Tibial artery (tissue), 4 donors: ENCODE results near the gene HEBP1.

Source experiments
- DNase-seq, 2 donors: peaks; one replicate each; pipeline ENCODE4 v3.0.0-alpha.2; 2019
- H3K27ac ChIP-seq, 2 donors: fragments of 200-600 bp; sonication (generic) in 1 of 2; 1 replicate in 1 of 2; 2 replicates in 1 of 2; pipeline ENCODE4 v1.5.1; 2018 to 2019; ENCODE audit warnings: mild to moderate bottlenecking in 1 of 2
- H3K27me3 ChIP-seq, 2 donors: fragments of 200-600 bp; sonication (generic) in 1 of 2; one replicate each; pipeline versions ENCODE4 v1.5.1 to v1.6.0; 2016 to 2019
- H3K36me3 ChIP-seq, 3 donors: fragments of 200-600 bp; sonication (generic) in 2 of 3; one replicate each; pipeline ENCODE4 v1.5.1; 2016 to 2019; ENCODE audit warnings: mild to moderate bottlenecking in 2 of 3
- H3K4me1 ChIP-seq, 4 donors: fragments of 200-600 bp; sonication (generic) in 2 of 4; 1 replicate in 3 of 4; 2 replicates in 1 of 4; pipeline ENCODE4 v1.5.1; 2016 to 2019
- H3K4me3 ChIP-seq, 2 donors: fragments of 200-600 bp; sonication (generic) in 1 of 2; 1 replicate in 1 of 2; 2 replicates in 1 of 2; pipeline ENCODE4 v1.5.1; 2018 to 2019; ENCODE audit warnings: mild to moderate bottlenecking in 2 of 2
- H3K9me3 ChIP-seq, 3 donors: fragments of 200-600 bp; sonication (generic) in 1 of 3; one replicate each; pipeline ENCODE4 v1.5.1; 2016 to 2019
- intact Hi-C: fragments of 100-400 bp; cut with DNase I; formaldehyde crosslinking; loops from one replicate; pipeline ENCODE4 v1.15.0; 2023; ENCODE audit warnings: low total_unique reads
- TF ChIP-seq, protein P1 (sequence below), 2 experiments: fragments of 200-600 bp in 1 of 2; fragments of 450-650 bp in 1 of 2; IDR thresholded peaks; one replicate each; pipeline ENCODE4 v1.5.1; 2017 to 2019; ENCODE audit warnings: antibody characterized with exemption in 2 of 2, mild to moderate bottlenecking in 1 of 2, moderate library complexity in 1 of 2

The HEBP1 gene

DNA sequence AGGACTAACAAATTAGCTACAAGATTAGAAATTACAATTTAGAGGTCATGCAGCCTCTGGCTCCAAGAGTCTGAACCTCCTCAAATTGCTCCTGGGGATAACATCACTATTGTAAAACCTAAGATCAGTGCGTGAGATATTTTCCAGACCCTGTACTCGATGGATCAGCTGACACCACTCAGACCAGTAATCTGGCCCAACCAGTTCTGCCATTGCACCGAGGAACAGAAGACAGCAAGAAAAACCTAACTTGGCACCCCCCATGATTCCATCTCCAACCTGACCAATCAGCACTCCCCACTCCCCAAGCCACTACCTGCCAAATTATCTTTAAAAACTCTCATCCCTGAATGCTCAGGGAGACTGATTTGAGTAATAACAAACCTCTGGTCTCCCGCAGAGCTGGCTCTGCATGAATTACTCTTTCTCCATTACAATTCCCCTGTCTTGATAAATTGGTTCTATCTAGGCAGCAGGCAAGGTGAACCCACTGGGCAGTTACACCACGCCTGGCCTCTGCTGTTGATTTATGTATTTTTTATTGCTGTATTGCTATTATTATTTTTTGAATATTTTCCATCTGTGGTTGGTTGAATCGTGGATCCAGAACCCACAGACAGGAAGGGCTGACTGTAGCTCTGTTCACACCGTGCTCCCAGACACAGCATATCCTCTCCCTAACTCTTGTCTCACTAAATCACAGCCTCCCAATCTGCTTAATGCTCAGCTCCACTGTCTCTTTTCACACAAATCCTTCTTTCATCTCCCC, 9.2 kb downstream of the HEBP1 start:
- peak overlapping the region in 1 of 2 donors; percentile 40 for H3K27ac ChIP-seq

DNA sequence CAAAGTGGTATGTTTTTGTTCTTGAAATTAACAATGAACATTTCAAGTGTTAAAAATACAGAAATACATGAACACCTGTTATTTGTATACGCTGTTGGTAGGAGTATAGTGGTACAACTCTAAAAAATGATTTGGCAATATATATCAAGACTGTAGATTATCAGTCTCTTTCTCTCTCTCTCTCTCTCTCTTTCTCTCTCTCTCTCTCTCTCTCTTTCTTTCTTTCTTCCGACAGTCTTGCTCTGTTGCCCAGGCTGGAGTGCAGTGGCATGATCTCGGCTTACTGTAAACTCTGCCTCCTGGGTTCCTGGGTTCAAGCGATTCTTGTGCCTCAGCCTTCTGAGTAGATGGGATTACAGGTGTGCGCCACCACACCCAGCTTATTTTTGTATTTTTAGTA, 12.6 kb downstream of the HEBP1 start:
- no peak for DNase-seq
- intact Hi-C loops, result no loop called here
- H3K27me3 ChIP-seq, result no peaks in the 10 kb centered on the region
- H3K9me3 ChIP-seq, result no peaks in the 10 kb centered on the region
- peaks cover 0 to 12% (median 2%) of the 10 kb centered on the region in 4 donors for H3K4me1 ChIP-seq
- H3K36me3 ChIP-seq, result peaks cover 32 to 51% (median 34%) of the 10 kb centered on the region in 3 donors
- TF ChIP-seq, protein P1, sequence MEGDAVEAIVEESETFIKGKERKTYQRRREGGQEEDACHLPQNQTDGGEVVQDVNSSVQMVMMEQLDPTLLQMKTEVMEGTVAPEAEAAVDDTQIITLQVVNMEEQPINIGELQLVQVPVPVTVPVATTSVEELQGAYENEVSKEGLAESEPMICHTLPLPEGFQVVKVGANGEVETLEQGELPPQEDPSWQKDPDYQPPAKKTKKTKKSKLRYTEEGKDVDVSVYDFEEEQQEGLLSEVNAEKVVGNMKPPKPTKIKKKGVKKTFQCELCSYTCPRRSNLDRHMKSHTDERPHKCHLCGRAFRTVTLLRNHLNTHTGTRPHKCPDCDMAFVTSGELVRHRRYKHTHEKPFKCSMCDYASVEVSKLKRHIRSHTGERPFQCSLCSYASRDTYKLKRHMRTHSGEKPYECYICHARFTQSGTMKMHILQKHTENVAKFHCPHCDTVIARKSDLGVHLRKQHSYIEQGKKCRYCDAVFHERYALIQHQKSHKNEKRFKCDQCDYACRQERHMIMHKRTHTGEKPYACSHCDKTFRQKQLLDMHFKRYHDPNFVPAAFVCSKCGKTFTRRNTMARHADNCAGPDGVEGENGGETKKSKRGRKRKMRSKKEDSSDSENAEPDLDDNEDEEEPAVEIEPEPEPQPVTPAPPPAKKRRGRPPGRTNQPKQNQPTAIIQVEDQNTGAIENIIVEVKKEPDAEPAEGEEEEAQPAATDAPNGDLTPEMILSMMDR (IDR thresholded peaks at IDR 0.05), result no peak
- no peak overlapping the region for H3K27ac ChIP-seq
- H3K4me3 ChIP-seq, result no peak overlapping the region

More for the DNA sequence above, 9.2 kb downstream of the HEBP1 start:
- Histone ChIP-seq H3K4me3 (no peak overlapping the region), H3K36me3 (peaks cover 26 to 35% (median 29%) of the 10 kb centered on the region in 3 donors), H3K4me1 (peaks cover 0 to 17% (median 2%) of the 10 kb centered on the region in 4 donors), H3K27me3 (no peaks in the 10 kb centered on the region), H3K9me3 (no peaks in the 10 kb centered on the region)
- intact Hi-C loops, result no loop called here
- DNase-seq, result no peak
- TF ChIP-seq, protein P1 (IDR thresholded peaks at IDR 0.05), result no peak

DNA sequence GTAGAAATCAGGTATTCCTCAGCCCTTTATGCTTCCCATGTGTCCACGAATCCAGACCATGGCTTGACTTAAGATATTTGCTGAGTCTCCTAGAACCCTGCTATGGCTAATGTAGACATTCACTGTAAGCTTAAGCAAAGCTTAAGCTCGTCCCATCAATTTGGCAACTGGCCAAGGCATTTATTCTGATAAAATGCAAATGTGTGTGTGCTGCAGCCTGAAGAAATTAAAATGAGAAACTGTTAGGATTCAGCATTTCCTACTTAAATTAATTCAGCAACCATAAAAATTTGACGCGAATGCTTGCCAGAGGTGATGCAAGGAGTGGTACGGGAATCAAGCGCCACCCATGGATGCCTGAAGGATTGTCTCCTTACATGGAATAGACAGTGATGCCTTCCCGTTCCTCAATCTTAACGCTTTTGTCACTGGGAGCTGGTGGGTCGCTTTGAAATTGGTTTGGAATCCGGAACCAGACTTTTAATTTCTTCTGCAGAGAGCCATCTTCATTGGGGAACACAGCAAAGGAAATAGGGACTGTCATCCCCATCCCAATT, 13.2 kb downstream of the HEBP1 start:
- no peaks in the 10 kb centered on the region for H3K27me3 ChIP-seq
- peaks cover 32 to 57% (median 36%) of the 10 kb centered on the region in 3 donors for H3K36me3 ChIP-seq
- H3K27ac ChIP-seq, result no peak overlapping the region
- TF ChIP-seq, protein P1 (IDR thresholded peaks at IDR 0.05), result no peak
- H3K9me3 ChIP-seq, result no peaks in the 10 kb centered on the region
- intact Hi-C loops, result no loop called here
- no peak overlapping the region for H3K4me3 ChIP-seq
- peaks cover 0 to 10% (median 2%) of the 10 kb centered on the region in 4 donors for H3K4me1 ChIP-seq
- no peak for DNase-seq

DNA sequence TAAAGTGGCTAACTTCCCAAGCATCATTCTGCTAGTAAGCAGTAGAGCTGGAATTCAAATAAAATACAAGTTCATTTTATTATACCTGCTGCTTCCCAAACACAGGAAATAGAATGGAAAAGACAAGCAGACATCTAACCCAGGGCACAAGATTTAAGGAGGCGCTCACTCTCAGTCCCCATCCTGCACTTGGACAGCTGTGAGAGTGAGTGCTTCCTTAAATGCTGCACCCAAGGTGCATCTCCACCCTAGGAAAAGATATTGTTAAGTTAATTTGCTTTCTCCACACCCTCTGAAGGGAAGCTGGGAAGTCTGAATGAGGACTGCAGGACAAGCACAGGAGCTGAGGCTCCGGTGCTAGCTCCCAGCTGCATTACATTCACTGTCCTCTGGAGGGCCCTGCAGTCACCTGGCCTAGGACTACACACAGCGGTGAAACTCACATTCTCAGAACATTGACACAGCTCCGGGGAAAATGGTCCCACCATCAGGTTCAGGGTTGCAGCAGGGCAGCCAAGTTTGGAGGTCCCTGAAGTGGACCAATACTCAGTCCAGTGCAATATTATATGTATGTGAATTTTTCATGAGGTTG, 14.2 kb downstream of the HEBP1 start:
- H3K36me3 ChIP-seq, result peaks cover 32 to 66% (median 44%) of the 10 kb centered on the region in 3 donors

DNA sequence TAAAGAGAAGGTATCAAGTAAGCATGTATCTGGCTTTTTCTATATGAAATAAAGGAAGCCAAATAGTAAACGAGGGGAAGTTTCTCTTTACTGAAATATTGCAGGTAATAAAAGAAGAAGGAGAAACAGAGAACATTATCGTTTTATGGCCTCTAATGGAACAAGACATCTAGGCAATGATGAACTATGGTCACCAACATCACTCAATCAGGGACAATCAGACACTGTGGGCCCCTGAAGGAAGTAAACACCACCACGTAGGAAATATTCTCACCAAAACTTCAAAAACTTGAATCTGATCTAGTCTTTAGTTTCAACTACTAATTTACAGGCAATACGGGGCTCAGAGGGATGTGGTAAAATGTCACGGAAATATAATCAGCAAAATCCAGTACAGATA, 15.9 kb downstream of the HEBP1 start:
- H3K27me3 ChIP-seq, result no peaks in the 10 kb centered on the region
- H3K27ac ChIP-seq, result no peak overlapping the region
- intact Hi-C loops, result loop anchor here (5.0 kb wide), 1 partner anchor 67 kb away; no protein-coding TSS in a partner anchor
- H3K36me3 ChIP-seq, result peaks cover 29 to 69% (median 43%) of the 10 kb centered on the region in 3 donors
- DNase-seq, result no peak
- TF ChIP-seq, protein P1 (IDR thresholded peaks at IDR 0.05), result no peak
- H3K9me3 ChIP-seq, result no peaks in the 10 kb centered on the region
- H3K4me3 ChIP-seq, result no peak overlapping the region
- H3K4me1 ChIP-seq, result peaks cover 0 to 14% (median 7%) of the 10 kb centered on the region in 4 donors

More for the DNA sequence above, 14.2 kb downstream of the HEBP1 start:
- no peak overlapping the region for H3K4me3 ChIP-seq
- no peaks in the 10 kb centered on the region for H3K27me3 ChIP-seq
- H3K4me1 ChIP-seq, result peaks cover 0 to 4% (median 0%) of the 10 kb centered on the region in 4 donors
- intact Hi-C loops, result no loop called here
- TF ChIP-seq, protein P1 (IDR thresholded peaks at IDR 0.05), result peak; percentile 25 to 35
- DNase-seq, result no peak
- no peak overlapping the region for H3K27ac ChIP-seq
- H3K9me3 ChIP-seq, result no peaks in the 10 kb centered on the region
